ENCODE results near the gene DCAF6. TPM values are rescaled to one million over a fixed set of nuclear protein-coding genes. Genes with fewer than 3 reads are reported as not detected.

Gene DCAF6
- total RNA-seq, 3 donors from 2014 or later = 76.7 to 95.7 (median 84.7) TPM

- no peak for DNase-seq (ENCODE audit: low spot score in 2 of 2)
- Histone ChIP-seq H3K9me3 (no peaks in the 10 kb centered on the region), H3K4me3 (no peak overlapping the region), H3K36me3 (no peaks in the 10 kb centered on the region), H3K4me1 (no peaks in the 10 kb centered on the region), H3K27me3 (no peaks in the 10 kb centered on the region), H3K27ac (no peak overlapping the region)
- TF ChIP-seq, protein P1, sequence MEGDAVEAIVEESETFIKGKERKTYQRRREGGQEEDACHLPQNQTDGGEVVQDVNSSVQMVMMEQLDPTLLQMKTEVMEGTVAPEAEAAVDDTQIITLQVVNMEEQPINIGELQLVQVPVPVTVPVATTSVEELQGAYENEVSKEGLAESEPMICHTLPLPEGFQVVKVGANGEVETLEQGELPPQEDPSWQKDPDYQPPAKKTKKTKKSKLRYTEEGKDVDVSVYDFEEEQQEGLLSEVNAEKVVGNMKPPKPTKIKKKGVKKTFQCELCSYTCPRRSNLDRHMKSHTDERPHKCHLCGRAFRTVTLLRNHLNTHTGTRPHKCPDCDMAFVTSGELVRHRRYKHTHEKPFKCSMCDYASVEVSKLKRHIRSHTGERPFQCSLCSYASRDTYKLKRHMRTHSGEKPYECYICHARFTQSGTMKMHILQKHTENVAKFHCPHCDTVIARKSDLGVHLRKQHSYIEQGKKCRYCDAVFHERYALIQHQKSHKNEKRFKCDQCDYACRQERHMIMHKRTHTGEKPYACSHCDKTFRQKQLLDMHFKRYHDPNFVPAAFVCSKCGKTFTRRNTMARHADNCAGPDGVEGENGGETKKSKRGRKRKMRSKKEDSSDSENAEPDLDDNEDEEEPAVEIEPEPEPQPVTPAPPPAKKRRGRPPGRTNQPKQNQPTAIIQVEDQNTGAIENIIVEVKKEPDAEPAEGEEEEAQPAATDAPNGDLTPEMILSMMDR (IDR thresholded peaks at IDR 0.05) = no peak
- TF ChIP-seq POLR2AphosphoS5 (IDR thresholded peaks at IDR 0.05) (no peak), POLR2A (IDR thresholded peaks at IDR 0.05) (no peak)
- intact Hi-C loops (cut with DNase I; ENCODE audit: low total_unique reads) = no loop called here
Observed at GRCh38 chr1:168009322-168009721, 72.8 kb downstream of the DCAF6 start.

DNA sequence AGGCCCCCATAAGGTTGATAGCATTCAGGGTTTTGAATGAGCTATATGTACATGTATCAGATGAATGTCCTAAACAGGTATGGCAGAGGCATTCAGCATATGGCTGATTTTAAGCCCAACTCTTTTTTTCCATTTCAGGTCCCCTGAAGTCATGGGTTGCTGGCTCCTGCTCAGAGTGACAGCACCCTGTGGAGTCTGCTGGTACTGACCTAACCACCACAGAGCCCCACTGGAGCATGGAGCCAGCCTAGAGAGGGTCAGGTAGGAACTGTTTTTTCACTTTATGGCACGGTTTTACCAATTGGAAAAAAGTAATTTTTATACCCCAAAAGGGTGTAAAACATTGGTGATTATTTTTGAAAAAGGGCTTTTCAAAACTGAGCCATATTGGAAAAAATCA, 82.9 kb downstream of the DCAF6 start:
- Histone ChIP-seq H3K4me1 (no peaks in the 10 kb centered on the region), H3K27me3 (no peaks in the 10 kb centered on the region), H3K9me3 (no peaks in the 10 kb centered on the region), H3K27ac (no peak overlapping the region), H3K4me3 (no peak overlapping the region), H3K36me3 (no peaks in the 10 kb centered on the region)
- TF ChIP-seq POLR2A (IDR thresholded peaks at IDR 0.05) (no peak), POLR2AphosphoS5 (IDR thresholded peaks at IDR 0.05) (no peak)
- TF ChIP-seq, protein P1 (IDR thresholded peaks at IDR 0.05) = no peak
- no peak for DNase-seq (ENCODE audit: low spot score in 2 of 2)
- intact Hi-C loops (cut with DNase I; ENCODE audit: low total_unique reads) = loop anchor here (10.0 kb wide), 1 partner anchor 705 kb away; the partner anchor contains the start of gene DPT

GRCh38 chr1:168031198-168031597, 94.7 kb downstream of the DCAF6 start:
- Histone ChIP-seq H3K27ac (no peak overlapping the region), H3K9me3 (no peaks in the 10 kb centered on the region), H3K36me3 (no peaks in the 10 kb centered on the region), H3K4me1 (no peaks in the 10 kb centered on the region), H3K4me3 (no peak overlapping the region), H3K27me3 (no peaks in the 10 kb centered on the region)
- TF ChIP-seq, protein P1 (IDR thresholded peaks at IDR 0.05) = no peak
- TF ChIP-seq POLR2AphosphoS5 (IDR thresholded peaks at IDR 0.05) = no peak
- no peak for TF ChIP-seq POLR2A (IDR thresholded peaks at IDR 0.05)
- intact Hi-C loops (cut with DNase I; ENCODE audit: low total_unique reads) = no loop called here
- DNase-seq (ENCODE audit: low spot score in 2 of 2) = no peak

- no peaks in the 10 kb centered on the region for H3K36me3 ChIP-seq
- TF ChIP-seq POLR2A (IDR thresholded peaks at IDR 0.05) = no peak
- no peaks in the 10 kb centered on the region for H3K4me1 ChIP-seq
- H3K4me3 ChIP-seq = no peak overlapping the region
- intact Hi-C loops (cut with DNase I; ENCODE audit: low total_unique reads) = no loop called here
- no peaks in the 10 kb centered on the region for H3K27me3 ChIP-seq
- H3K27ac ChIP-seq = no peak overlapping the region
- H3K9me3 ChIP-seq = no peaks in the 10 kb centered on the region
- no peak for DNase-seq (ENCODE audit: low spot score in 2 of 2)
Observed at GRCh38 chr1:168031627-168032026, 95.1 kb downstream of the DCAF6 start.

DNA sequence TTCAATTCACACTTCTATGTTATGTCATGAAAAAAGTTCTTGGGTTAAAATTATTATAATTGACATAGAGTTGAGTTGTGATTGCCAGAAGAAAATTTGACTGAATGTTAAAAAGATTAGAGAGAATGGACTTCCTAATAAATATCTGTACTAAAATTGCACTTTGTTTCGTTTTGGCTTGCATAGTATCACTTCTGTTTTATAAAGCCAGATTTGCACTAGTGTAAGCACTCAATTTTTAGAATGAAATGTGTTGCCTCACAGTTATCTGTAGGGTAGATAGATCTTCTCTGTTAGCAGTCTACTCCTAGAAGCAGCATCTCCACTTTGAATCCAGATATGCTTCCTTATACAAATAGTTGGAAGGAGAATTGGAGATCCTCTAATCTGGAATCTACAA, 95.5 kb downstream of the DCAF6 start:
- intact Hi-C loops (cut with DNase I; ENCODE audit: low total_unique reads) = no loop called here
- no peak for DNase-seq (ENCODE audit: low spot score in 2 of 2)
- Histone ChIP-seq H3K4me3 (no peak overlapping the region), H3K4me1 (no peaks in the 10 kb centered on the region), H3K27me3 (no peaks in the 10 kb centered on the region), H3K27ac (no peak overlapping the region), H3K9me3 (no peaks in the 10 kb centered on the region), H3K36me3 (no peaks in the 10 kb centered on the region)
- TF ChIP-seq, protein P1 (IDR thresholded peaks at IDR 0.05) = no peak
- TF ChIP-seq POLR2AphosphoS5 (IDR thresholded peaks at IDR 0.05) = no peak
- no peak for TF ChIP-seq POLR2A (IDR thresholded peaks at IDR 0.05)

DNA sequence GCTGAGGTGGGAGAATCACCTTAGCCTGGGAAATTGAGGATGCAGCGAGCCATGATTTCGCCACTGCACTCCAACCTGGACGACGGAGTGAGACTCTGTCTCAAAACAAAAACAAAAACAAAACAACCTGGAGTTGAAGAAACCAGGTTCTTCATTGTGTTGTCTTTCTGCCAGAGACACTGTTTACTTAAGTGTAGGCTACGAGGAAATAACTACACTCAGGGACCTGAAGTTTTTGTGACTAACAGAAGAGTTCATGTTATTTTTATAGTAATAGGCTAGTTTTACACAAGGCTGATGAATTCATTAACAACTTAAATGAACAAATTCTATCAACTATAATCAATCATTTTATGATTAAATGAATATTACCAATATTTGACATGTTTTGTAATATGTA, 98.9 kb downstream of the DCAF6 start:
- no peak for DNase-seq (ENCODE audit: low spot score in 2 of 2)
- Histone ChIP-seq H3K36me3 (no peaks in the 10 kb centered on the region), H3K27ac (no peak overlapping the region), H3K4me1 (no peaks in the 10 kb centered on the region), H3K9me3 (no peaks in the 10 kb centered on the region), H3K4me3 (no peak overlapping the region), H3K27me3 (no peaks in the 10 kb centered on the region)
- TF ChIP-seq POLR2AphosphoS5 (IDR thresholded peaks at IDR 0.05) (no peak), POLR2A (IDR thresholded peaks at IDR 0.05) (no peak)
- TF ChIP-seq, protein P1 (IDR thresholded peaks at IDR 0.05) = no peak
- intact Hi-C loops (cut with DNase I; ENCODE audit: low total_unique reads) = no loop called here
